HepG2 (cell line): ENCODE data around the gene ZNF184. TPM values are rescaled to one million over a fixed set of nuclear protein-coding genes. Genes with fewer than 3 reads are reported as not detected.
A peak's percentile ranks its signal among the peaks of the same experiment; 100 is the strongest.

Source experiments
- MAFF ChIP-seq: IDR thresholded peaks from 2 replicates; pipeline ENCODE4 v1.6.1; 2011; ENCODE audit warnings: low read depth, low read length, improper control_type of control experiment
- MTA3 ChIP-seq: sonication (generic); formaldehyde crosslinking; IDR thresholded peaks from 2 replicates; pipeline ENCODE4 v1.4.0; 2020; ENCODE audit warnings: missing genetic modification reagents
- REPIN1 ChIP-seq: sonication (generic); formaldehyde crosslinking; IDR thresholded peaks from 2 replicates; pipeline ENCODE4 v1.8.0; 2022; ENCODE audit warnings: missing genetic modification reagents, low read depth, mild to moderate bottlenecking, borderline replicate concordance
- SRF ChIP-seq: IDR thresholded peaks from 2 replicates; pipeline ENCODE4 v1.6.1; 2011; ENCODE audit warnings: mild to moderate bottlenecking, low read depth, low read length, moderate library complexity
- ZBTB40 ChIP-seq, 2 experiments: fragments of 450-650 bp in 1 of 2; sonication (generic) in 1 of 2; formaldehyde crosslinking in 1 of 2; IDR thresholded peaks; 2 replicates each; pipeline versions ENCODE4 v1.6.1 to v1.8.0; 2016 to 2022; ENCODE audit warnings: antibody characterized with exemption in 1 of 2, mild to moderate bottlenecking in 1 of 2, missing genetic modification reagents in 1 of 2
- ZNF362 ChIP-seq: sonication (generic); formaldehyde crosslinking; IDR thresholded peaks from 2 replicates; pipeline ENCODE4 v1.4.0; 2020; ENCODE audit warnings: missing genetic modification reagents, mild to moderate bottlenecking, borderline replicate concordance
- ZNF580 ChIP-seq: IDR thresholded peaks from 2 replicates; pipeline ENCODE4 v1.6.1; 2016; ENCODE audit warnings: low read depth, borderline replicate concordance
- ZNF598 ChIP-seq: sonication (generic); formaldehyde crosslinking; IDR thresholded peaks from 2 replicates; pipeline ENCODE4 v1.5.1; 2020; ENCODE audit warnings: mild to moderate bottlenecking, missing genetic modification reagents, borderline replicate concordance
- ZNF646 ChIP-seq: sonication (generic); formaldehyde crosslinking; IDR thresholded peaks from 2 replicates; pipeline ENCODE4 v1.9.0; 2021; ENCODE audit warnings: mild to moderate bottlenecking, missing genetic modification reagents
- ZSCAN12 ChIP-seq: sonication (generic); formaldehyde crosslinking; IDR thresholded peaks from 2 replicates; pipeline ENCODE4 v1.9.0; 2021; ENCODE audit warnings: mild to moderate bottlenecking, missing genetic modification reagents
- polyA plus RNA-seq, 8 experiments: library from polyadenylated mRNA; depleted of rRNA in 3 of 8; stranded (reverse) in 7 of 8; unstranded in 1 of 8; fragments of >200 nt; fragmentation: Illumina TruSeq in 4 of 8; extraction: Trizol in 4 of 8; gene quantifications; 2 replicates each; pipeline versions ENCODE4 v1.2.1 to v1.2.3, GENCODE V29; 2011 to 2016; ENCODE audit warnings: low read depth in 4 of 8, missing spikeins in 1 of 8, mixed read lengths in 1 of 8; ENCODE audit not compliant: insufficient read depth in 1 of 8
- total RNA-seq, 5 experiments: library from RNA; depleted of rRNA; stranded (reverse); fragments of >200 nt; fragmentation: Illumina TruSeq; extraction: Trizol; gene quantifications; 2 replicates each; pipeline ENCODE4 v1.2.3, GENCODE V29; 2016; ENCODE audit warnings: low read depth in 1 of 5

The ZNF184 gene
- total and polyA plus RNA-seq, 2 of the 13 experiments (the other 11 are each of a cell fraction or from before 2014, with no cell fraction given) = 2.1 to 10.1 TPM

GRCh38 chr6:27472617-27473400 is at the start of gene ZNF184 (continued):
- TF ChIP-seq MAFF = no peak
- 0 out of 2 replicates have a peak, but pooled peaks have one; percentile 65 for TF ChIP-seq ZSCAN12 (CRISPR knock-in tag)
- peak; percentile 79 for TF ChIP-seq ZNF598 (CRISPR knock-in tag)
- TF ChIP-seq ZNF646 (CRISPR knock-in tag) = 0 out of 2 replicates have a peak, but pooled peaks have one; percentile 17
- no peak for TF ChIP-seq MTA3 (CRISPR knock-in tag)
- peak; percentile 81 for TF ChIP-seq ZNF580 (CRISPR knock-in tag)
- 0 out of 2 replicates have a peak, but pooled peaks have one; percentile 9 for TF ChIP-seq SRF
- peak; percentile 42; the same call in 1 of the 2 replicates for TF ChIP-seq ZBTB40 (IDR thresholded peaks at IDR 0.05)
- peak; percentile 88 for TF ChIP-seq ZBTB40 (CRISPR knock-in tag; IDR thresholded peaks at IDR 0.05)
- TF ChIP-seq ZNF362 (CRISPR knock-in tag) = peak; percentile 49; the same call in 1 of the 2 replicates
- TF ChIP-seq REPIN1 (CRISPR knock-in tag) = peak; percentile 94
